CD4-positive, CD25-positive, alpha-beta regulatory T cell (primary cell): ENCODE data around the gene ANAPC16. TPM values are rescaled to one million over a fixed set of nuclear protein-coding genes. Genes with fewer than 3 reads are reported as not detected.
"Not testable (repeated sequence)": the region's sequence is repeated elsewhere in the genome, so short reads cannot be mapped to it uniquely, and the experiment has no call there.

Experiments used
- ATAC-seq, 2 donors: fragments of 150-1000 bp; cut with Tn5 transposase; one replicate each; pipeline ENCODE4 v1.10.0; 2021; ENCODE audit warnings: low read depth in 2 of 2, moderate number of reproducible peaks in 2 of 2, moderate library complexity in 1 of 2
- DNase-seq, 3 donors: peaks; one replicate each; pipeline versions ENCODE4 v3.0.0 to v3.0.0-alpha.2; 2012 to 2022; ENCODE audit warnings: mixed read lengths in 1 of 3
- H3K27ac ChIP-seq: one replicate; pipeline ENCODE4 v1.7.0; 2013; ENCODE audit warnings: mild to moderate bottlenecking, low read length; ENCODE audit not compliant: insufficient read depth, poor library complexity, severe bottlenecking
- H3K27me3 ChIP-seq: one replicate; pipeline ENCODE4 v1.7.0; 2013; ENCODE audit warnings: low read length; ENCODE audit not compliant: control insufficient read depth, insufficient read depth
- H3K36me3 ChIP-seq: one replicate; pipeline ENCODE4 v1.7.0; 2013; ENCODE audit warnings: mild to moderate bottlenecking, low read length, moderate library complexity; ENCODE audit not compliant: control insufficient read depth, insufficient read depth
- H3K4me1 ChIP-seq: 2 replicates; pipeline ENCODE4 v1.7.0; 2013; ENCODE audit warnings: mild to moderate bottlenecking, low read length; ENCODE audit not compliant: insufficient read depth, control insufficient read depth, poor library complexity, severe bottlenecking
- H3K4me3 ChIP-seq: one replicate; pipeline ENCODE4 v1.7.0; 2013; ENCODE audit warnings: low read depth, mild to moderate bottlenecking, low read length, moderate library complexity
- H3K9me3 ChIP-seq, 2 experiments: 1 replicate in 1 of 2; 2 replicates in 1 of 2; pipeline ENCODE4 v1.7.0; 2013; ENCODE audit warnings: low read length in 2 of 2, mild to moderate bottlenecking in 1 of 2, moderate library complexity in 1 of 2; ENCODE audit not compliant: control insufficient read depth in 2 of 2
- H3K27ac Mint-ChIP-seq, 3 donors: one replicate each; pipeline ENCODE4 v1.8.0; 2020 to 2022; ENCODE audit warnings: mild to moderate bottlenecking in 3 of 3, mixed read lengths in 3 of 3, moderate library complexity in 2 of 3
- H3K27me3 Mint-ChIP-seq: one replicate; pipeline ENCODE4 v1.8.0; 2022; ENCODE audit warnings: mild to moderate bottlenecking, mixed read lengths
- H3K36me3 Mint-ChIP-seq: one replicate; pipeline ENCODE4 v1.8.0; 2020; ENCODE audit warnings: mixed read lengths
- H3K4me1 Mint-ChIP-seq, 4 donors: one replicate each; pipeline ENCODE4 v1.8.0; 2020 to 2022; ENCODE audit warnings: mixed read lengths in 4 of 4, mild to moderate bottlenecking in 1 of 4
- H3K4me3 Mint-ChIP-seq, 4 donors: one replicate each; pipeline ENCODE4 v1.8.0; 2020 to 2022; ENCODE audit warnings: mild to moderate bottlenecking in 4 of 4, mixed read lengths in 4 of 4, moderate library complexity in 3 of 4
- H3K9me3 Mint-ChIP-seq, 7 donors: one replicate each; pipeline ENCODE4 v1.8.0; 2020 to 2022; ENCODE audit warnings: mixed read lengths in 7 of 7, mild to moderate bottlenecking in 3 of 7, moderate library complexity in 2 of 7
- polyA plus RNA-seq, 4 donors: library from polyadenylated mRNA; unstranded; fragments of 300-500 nt; fragmentation: Illumina TruSeq; gene quantifications; one replicate each; pipeline ENCODE4 v1.2.3, GENCODE V29; 2021
- total RNA-seq: library from RNA; stranded (reverse); gene quantifications from one replicate; pipeline ENCODE4 v1.2.3, GENCODE V29; 2022

The ANAPC16 gene
- total and polyA plus RNA-seq, 5 donors from 2014 or later = 86.6 to 361 (median 285) TPM

DNA sequence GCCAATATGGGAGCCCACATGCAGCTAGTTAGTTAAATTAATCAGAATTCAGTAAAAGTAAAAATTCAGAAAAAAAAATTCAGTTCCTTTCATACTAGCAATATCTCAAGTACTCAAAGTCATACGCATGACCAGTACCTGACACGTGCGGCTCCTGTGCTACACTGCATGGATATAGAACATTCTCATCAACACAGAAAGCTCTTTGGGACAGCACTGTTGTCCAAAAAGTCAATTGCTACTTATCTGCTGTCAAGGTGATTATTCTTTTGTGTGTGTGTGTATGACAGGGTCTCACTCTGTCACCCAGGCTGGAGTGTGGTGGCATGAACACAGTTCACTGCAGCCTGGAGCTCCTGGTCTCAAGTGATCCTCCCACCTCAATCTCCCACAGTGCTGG, 14.9 kb upstream of the ANAPC16 start:
- Histone ChIP-seq H3K4me1 (no peaks in the 10 kb centered on the region), H3K27me3 (no peaks in the 10 kb centered on the region), H3K36me3 (peaks cover 39% of the 10 kb centered on the region), H3K9me3 (no peaks in the 10 kb centered on the region), H3K27ac (no peak overlapping the region), H3K4me3 (no peak overlapping the region)
- Mint-ChIP-seq H3K4me1 (peaks cover 0 to 5% (median 3%) of the 10 kb centered on the region in 4 donors), H3K9me3 (no peaks in the 10 kb centered on the region), H3K4me3 (no peak overlapping the region), H3K27me3 (no peaks in the 10 kb centered on the region), H3K27ac (no peak overlapping the region), H3K36me3 (peaks cover 23% of the 10 kb centered on the region)
- ATAC-seq (no peak), DNase-seq (no peak)

GRCh38 chr10:72201293-72201692, 14.5 kb upstream of the ANAPC16 start:
- H3K27ac ChIP-seq = no peak overlapping the region
- H3K9me3 Mint-ChIP-seq = no peaks in the 10 kb centered on the region
- H3K36me3 Mint-ChIP-seq = peaks cover 23% of the 10 kb centered on the region

DNA sequence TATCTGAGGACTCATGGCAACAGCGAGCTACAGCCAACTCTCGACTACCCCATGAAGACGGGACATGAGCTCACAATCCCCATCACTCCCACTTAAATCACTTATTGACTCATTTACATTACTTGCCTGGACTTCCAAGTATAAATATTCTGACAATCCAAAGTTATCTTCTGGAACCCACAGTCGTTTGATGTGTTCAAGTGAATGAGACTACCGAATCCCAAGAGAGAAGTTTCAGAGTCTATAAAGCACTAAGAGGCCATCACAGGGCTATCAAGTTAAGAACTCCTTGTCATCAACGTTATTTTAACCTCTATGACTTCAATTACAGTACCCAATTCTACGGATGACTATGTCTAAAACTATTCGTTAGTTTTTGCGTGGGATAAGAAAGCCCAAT, 11.5 kb upstream of the ANAPC16 start:
- Histone ChIP-seq H3K4me1 (no peaks in the 10 kb centered on the region), H3K9me3 (no peaks in the 10 kb centered on the region), H3K27ac (no peak overlapping the region), H3K36me3 (peaks cover 46% of the 10 kb centered on the region), H3K4me3 (no peak overlapping the region), H3K27me3 (no peaks in the 10 kb centered on the region)
- Mint-ChIP-seq H3K27ac (no peak overlapping the region), H3K4me1 (peaks cover 0 to 12% (median 8%) of the 10 kb centered on the region in 4 donors), H3K27me3 (no peaks in the 10 kb centered on the region), H3K9me3 (no peaks in the 10 kb centered on the region), H3K36me3 (peaks cover 23% of the 10 kb centered on the region), H3K4me3 (no peak overlapping the region)
- no peak for DNase-seq
- ATAC-seq = no peak

More at GRCh38 chr10:72201293-72201692, 14.5 kb upstream of the ANAPC16 start:
- H3K27ac Mint-ChIP-seq = no peak overlapping the region
- H3K4me3 Mint-ChIP-seq = no peak overlapping the region
- Histone ChIP-seq H3K4me3 (no peak overlapping the region), H3K27me3 (no peaks in the 10 kb centered on the region), H3K36me3 (peaks cover 36% of the 10 kb centered on the region), H3K9me3 (no peaks in the 10 kb centered on the region), H3K4me1 (no peaks in the 10 kb centered on the region)
- ATAC-seq = no peak
- no peaks in the 10 kb centered on the region for H3K27me3 Mint-ChIP-seq
- DNase-seq = no peak
- peaks cover 0 to 5% (median 3%) of the 10 kb centered on the region in 4 donors for H3K4me1 Mint-ChIP-seq

DNA sequence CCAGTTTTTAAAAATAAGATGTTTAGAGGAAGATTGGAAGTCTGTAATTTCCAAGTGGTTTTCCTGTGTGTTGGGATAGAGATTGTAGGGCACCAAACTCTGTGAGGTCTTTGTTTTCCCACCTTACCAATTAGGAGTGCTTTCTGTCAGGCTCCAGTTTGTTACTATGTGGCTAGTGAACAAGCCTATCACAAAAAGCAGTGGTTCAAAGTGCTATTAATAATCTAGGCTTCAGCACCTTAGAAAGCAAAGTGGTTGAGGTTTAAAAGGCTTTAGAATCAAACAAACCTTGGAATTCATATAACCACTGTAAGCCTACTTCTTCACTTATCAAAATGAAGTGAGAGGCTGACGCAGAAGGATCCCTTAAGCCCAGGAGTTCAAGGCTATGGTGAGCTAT, 11.1 kb upstream of the ANAPC16 start:
- Mint-ChIP-seq H3K4me3 (no peak overlapping the region), H3K27ac (no peak overlapping the region), H3K36me3 (peaks cover 21% of the 10 kb centered on the region), H3K27me3 (no peaks in the 10 kb centered on the region), H3K9me3 (no peaks in the 10 kb centered on the region), H3K4me1 (peaks cover 0 to 12% (median 8%) of the 10 kb centered on the region in 4 donors)
- no peaks in the 10 kb centered on the region for H3K4me1 ChIP-seq
- H3K4me3 ChIP-seq = no peak overlapping the region
- ATAC-seq (no peak), DNase-seq (no peak)
- H3K27ac ChIP-seq = no peak overlapping the region
- peaks cover 46% of the 10 kb centered on the region for H3K36me3 ChIP-seq
- H3K9me3 ChIP-seq = no peaks in the 10 kb centered on the region
- no peaks in the 10 kb centered on the region for H3K27me3 ChIP-seq

- peaks cover 18% of the 10 kb centered on the region for H3K36me3 Mint-ChIP-seq
- no peak overlapping the region for H3K27ac Mint-ChIP-seq
- peaks cover 0 to 18% (median 10%) of the 10 kb centered on the region in 4 donors for H3K4me1 Mint-ChIP-seq
- no peak for ATAC-seq
- DNase-seq = no peak
- no peaks in the 10 kb centered on the region for H3K4me1 ChIP-seq
- peaks cover 47% of the 10 kb centered on the region for H3K36me3 ChIP-seq
- H3K27ac ChIP-seq = no peak overlapping the region
- H3K27me3 Mint-ChIP-seq = no peaks in the 10 kb centered on the region
- H3K9me3 Mint-ChIP-seq = no peaks in the 10 kb centered on the region
- H3K4me3 Mint-ChIP-seq = no peak overlapping the region
- H3K27me3 ChIP-seq = no peaks in the 10 kb centered on the region
- H3K4me3 ChIP-seq = no peak overlapping the region
- no peaks in the 10 kb centered on the region for H3K9me3 ChIP-seq
Observed at GRCh38 chr10:72206511-72207229, 9.1 kb upstream of the ANAPC16 start.

GRCh38 chr10:72208526-72208925, 7.3 kb upstream of the ANAPC16 start:
- not testable (repeated sequence) for H3K9me3 ChIP-seq, H3K27ac ChIP-seq, H3K9me3 Mint-ChIP-seq, H3K27me3 ChIP-seq, H3K4me3 ChIP-seq, H3K4me1 ChIP-seq, H3K27me3 Mint-ChIP-seq
- Mint-ChIP-seq H3K36me3 (peaks cover 12% of the 10 kb centered on the region), H3K4me1 (peaks cover 0 to 21% (median 13%) of the 10 kb centered on the region in 4 donors), H3K27ac (peak overlapping the region; percentile 73 to 88 (median 76)), H3K4me3 (peak overlapping the region in 1 of 4 donors; percentile 52)
- ATAC-seq = peak in 1 of 2 donors; percentile 44
- DNase-seq = peak in 1 of 3 donors; percentile 75
- peaks cover 37% of the 10 kb centered on the region for H3K36me3 ChIP-seq

DNA sequence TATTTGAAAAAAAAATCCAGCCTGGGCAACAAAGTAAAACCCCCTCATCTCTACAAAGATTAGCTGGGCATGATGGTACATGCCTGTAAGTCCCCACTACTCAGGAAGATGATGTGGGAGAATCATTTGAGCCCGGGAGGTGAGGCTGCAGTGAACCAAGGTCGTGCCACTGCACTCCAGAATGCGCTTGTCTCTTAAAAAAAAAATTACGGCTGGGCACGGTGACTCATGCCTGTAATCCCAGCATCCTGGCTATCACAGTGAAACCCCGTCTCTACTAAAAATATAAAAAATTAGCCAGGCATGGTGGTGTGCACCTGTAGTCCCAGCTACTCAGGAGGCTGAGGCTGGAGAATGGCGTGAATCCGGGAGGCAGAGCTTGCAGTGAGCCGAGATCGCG, 4.4 kb upstream of the ANAPC16 start:
- H3K27me3 ChIP-seq, H3K9me3 ChIP-seq, DNase-seq, H3K27me3 Mint-ChIP-seq, ATAC-seq, H3K4me3 Mint-ChIP-seq, H3K36me3 Mint-ChIP-seq, H3K27ac ChIP-seq, H3K4me3 ChIP-seq, H3K9me3 Mint-ChIP-seq: not testable (repeated sequence)
- H3K4me1 Mint-ChIP-seq = peaks cover 0 to 36% (median 18%) of the 10 kb centered on the region in 4 donors
- Histone ChIP-seq H3K36me3 (peaks cover 27% of the 10 kb centered on the region), H3K4me1 (peaks cover 14% of the 10 kb centered on the region)
- H3K27ac Mint-ChIP-seq = peak overlapping the region in 1 of 3 donors; percentile 35

GRCh38 chr10:72211832-72212231, 4.0 kb upstream of the ANAPC16 start:
- not testable (repeated sequence) for H3K27ac Mint-ChIP-seq, H3K36me3 Mint-ChIP-seq, H3K27me3 Mint-ChIP-seq, H3K27me3 ChIP-seq, H3K4me3 Mint-ChIP-seq, H3K4me3 ChIP-seq, ATAC-seq, H3K9me3 ChIP-seq, DNase-seq, H3K9me3 Mint-ChIP-seq, H3K27ac ChIP-seq
- H3K4me1 Mint-ChIP-seq = peaks cover 3 to 39% (median 18%) of the 10 kb centered on the region in 4 donors
- Histone ChIP-seq H3K36me3 (peaks cover 23% of the 10 kb centered on the region), H3K4me1 (peaks cover 17% of the 10 kb centered on the region)
